Activated CD8-positive, alpha-beta T cell treated with anti-CD3 and anti-CD28 coated beads for 36 hours (primary cell): ENCODE data around the gene SERTAD3. TPM values are rescaled to one million over a fixed set of nuclear protein-coding genes. Genes with fewer than 3 reads are reported as not detected.
"Not testable (repeated sequence)": the region's sequence is repeated elsewhere in the genome, so short reads cannot be mapped to it uniquely, and the experiment has no call there.

Experiments used
- ATAC-seq: fragments of 200-7000 bp; cut with Tn5 transposase; one replicate; pipeline ENCODE4 v1.10.0; 2021; ENCODE audit warnings: mild to moderate bottlenecking, moderate library complexity
- CTCF ChIA-PET: fragments of 350-600 bp; sonication (Branson Sonifier 250); formaldehyde crosslinking; loops from one replicate; lab custom pipeline; 2021; ENCODE audit warnings: antibody characterized with exemption; lab: Charles Lee
- POLR2A ChIA-PET: fragments of 350-600 bp; sonication (Branson Sonifier 250); formaldehyde crosslinking; loops from one replicate; lab custom pipeline; 2021; ENCODE audit warnings: antibody characterized with exemption; lab: Charles Lee
- DNase-seq: peaks from one replicate; pipeline ENCODE4 v3.0.0-alpha.2; 2020
- H3K27ac Mint-ChIP-seq: one replicate; pipeline ENCODE4 v1.8.0; 2021; ENCODE audit warnings: mild to moderate bottlenecking, mixed read lengths
- H3K27me3 Mint-ChIP-seq: one replicate; pipeline ENCODE4 v1.8.0; 2021; ENCODE audit warnings: mixed read lengths
- H3K36me3 Mint-ChIP-seq: one replicate; pipeline ENCODE4 v1.8.0; 2021; ENCODE audit warnings: low read depth, mixed read lengths
- H3K4me1 Mint-ChIP-seq: one replicate; pipeline ENCODE4 v1.8.0; 2021; ENCODE audit warnings: low read depth, mixed read lengths
- H3K4me3 Mint-ChIP-seq: one replicate; pipeline ENCODE4 v1.8.0; 2021; ENCODE audit warnings: mild to moderate bottlenecking, moderate library complexity, mixed read lengths
- H3K9me3 Mint-ChIP-seq: one replicate; pipeline ENCODE4 v1.8.0; 2021; ENCODE audit warnings: mixed read lengths
- intact Hi-C: fragments of 100-400 bp; cut with micrococcal nuclease; formaldehyde crosslinking; loops from one replicate; pipeline ENCODE4 v1.10.0; 2022
- total RNA-seq, 2 experiments: library from RNA; stranded (reverse); gene quantifications; one replicate each; pipeline ENCODE4 v1.2.3, GENCODE V29; 2021
- TF ChIP-seq, protein P1 (sequence below): fragments of 200-600 bp; IDR thresholded peaks from one replicate; pipeline ENCODE4 v1.8.0; 2022; ENCODE audit warnings: antibody characterized with exemption, mild to moderate bottlenecking

The SERTAD3 gene
- total RNA-seq, 2 experiments from 2014 or later, result 8.8 to 11.2 TPM

DNA sequence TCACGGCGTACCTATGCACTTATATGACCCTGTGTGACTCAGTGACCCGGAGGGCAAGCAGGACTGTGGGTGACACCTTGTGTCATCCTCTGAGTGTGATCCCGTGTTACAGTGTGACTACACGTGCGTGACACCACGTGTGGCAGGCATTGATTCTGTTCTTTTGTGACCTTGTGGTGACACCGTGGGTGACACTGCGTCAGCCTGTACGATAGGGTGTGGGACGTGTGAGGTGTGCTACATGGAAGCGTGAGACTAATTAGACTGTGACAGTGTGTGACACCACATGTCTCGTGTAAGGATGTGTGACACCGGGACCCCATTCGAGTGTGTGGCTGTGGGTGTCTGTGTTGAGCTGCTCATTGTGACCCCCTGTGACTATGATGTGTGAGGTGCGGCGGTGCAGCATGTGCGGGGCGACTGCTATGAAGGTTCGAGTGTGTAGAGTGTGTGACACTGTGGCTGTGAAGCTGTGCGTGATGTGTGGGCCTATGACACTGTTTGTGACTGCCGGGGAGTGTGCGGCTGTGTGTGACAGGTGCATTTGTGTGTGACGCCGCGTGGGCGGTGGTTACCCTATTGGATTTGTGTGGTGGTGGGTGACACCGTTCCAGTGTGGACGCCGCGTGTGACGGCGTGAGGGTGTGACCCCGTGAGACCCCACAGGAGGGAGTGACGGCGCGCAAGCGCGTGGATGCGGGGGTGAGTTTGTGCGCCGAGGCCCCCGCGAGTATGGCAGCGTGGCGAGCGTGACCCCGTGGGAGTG, 22.3 kb upstream of the SERTAD3 start:
- peak; percentile 92 for DNase-seq
- peaks cover 24% of the 10 kb centered on the region for H3K4me1 Mint-ChIP-seq
- peak overlapping the region; percentile 83 for H3K27ac Mint-ChIP-seq
- H3K27me3 Mint-ChIP-seq, result peaks cover 9% of the 10 kb centered on the region
- peak; percentile 75 for ATAC-seq
- H3K36me3 Mint-ChIP-seq, result peaks cover 4% of the 10 kb centered on the region
- intact Hi-C loops, result no loop called here
- TF ChIP-seq, protein P1, sequence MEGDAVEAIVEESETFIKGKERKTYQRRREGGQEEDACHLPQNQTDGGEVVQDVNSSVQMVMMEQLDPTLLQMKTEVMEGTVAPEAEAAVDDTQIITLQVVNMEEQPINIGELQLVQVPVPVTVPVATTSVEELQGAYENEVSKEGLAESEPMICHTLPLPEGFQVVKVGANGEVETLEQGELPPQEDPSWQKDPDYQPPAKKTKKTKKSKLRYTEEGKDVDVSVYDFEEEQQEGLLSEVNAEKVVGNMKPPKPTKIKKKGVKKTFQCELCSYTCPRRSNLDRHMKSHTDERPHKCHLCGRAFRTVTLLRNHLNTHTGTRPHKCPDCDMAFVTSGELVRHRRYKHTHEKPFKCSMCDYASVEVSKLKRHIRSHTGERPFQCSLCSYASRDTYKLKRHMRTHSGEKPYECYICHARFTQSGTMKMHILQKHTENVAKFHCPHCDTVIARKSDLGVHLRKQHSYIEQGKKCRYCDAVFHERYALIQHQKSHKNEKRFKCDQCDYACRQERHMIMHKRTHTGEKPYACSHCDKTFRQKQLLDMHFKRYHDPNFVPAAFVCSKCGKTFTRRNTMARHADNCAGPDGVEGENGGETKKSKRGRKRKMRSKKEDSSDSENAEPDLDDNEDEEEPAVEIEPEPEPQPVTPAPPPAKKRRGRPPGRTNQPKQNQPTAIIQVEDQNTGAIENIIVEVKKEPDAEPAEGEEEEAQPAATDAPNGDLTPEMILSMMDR, result no peak
- ChIA-PET POLR2A (interaction anchor here (0.6 to 2.7 kb wide), 6 partner anchors 23 to 161 kb away, joined by 3 to 16 read pairs (median 3); partner anchors contain the start of genes C19orf47 and LTBP4), CTCF (interaction anchor here (0.8 to 4.6 kb wide), 9 partner anchors 9 to 246 kb away, joined by 3 to 26 read pairs (median 4); partner anchors contain the start of genes AKT2 and SERTAD1)
- H3K9me3 Mint-ChIP-seq, result no peaks in the 10 kb centered on the region
- H3K4me3 Mint-ChIP-seq, result peak overlapping the region; percentile 80

DNA sequence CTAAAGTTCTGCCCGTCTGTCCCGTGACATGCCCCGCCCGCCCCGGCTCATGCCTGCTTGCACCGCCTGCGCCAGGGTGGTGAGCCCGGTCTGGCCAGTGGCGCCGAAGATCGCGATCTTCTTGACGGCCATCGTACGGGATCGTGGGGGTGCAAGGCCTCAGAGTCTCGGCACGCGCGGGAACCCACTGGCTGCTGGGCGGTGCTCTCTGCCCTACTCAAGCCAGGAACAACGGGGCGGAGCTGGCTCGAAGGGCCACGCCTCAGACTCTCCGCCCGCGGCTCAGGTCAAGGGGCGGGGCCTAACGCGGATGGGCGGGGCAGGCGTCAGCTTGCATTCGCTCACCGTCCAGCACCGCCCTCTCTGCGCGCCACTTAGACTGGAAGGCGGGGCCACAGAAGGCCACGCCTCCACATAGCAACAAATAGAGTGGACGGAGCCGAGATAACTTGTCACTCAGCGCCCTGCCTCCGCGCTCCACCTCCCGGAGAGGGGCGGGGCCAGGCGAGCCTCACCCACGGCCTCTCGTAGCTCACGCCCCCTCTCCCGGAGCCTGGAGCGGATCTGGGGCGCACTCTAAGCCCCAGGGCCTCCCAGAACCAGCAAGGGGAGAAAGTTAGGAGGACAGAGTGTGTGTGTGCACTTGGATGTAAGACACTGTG, 21.6 kb upstream of the SERTAD3 start, which contains the start of gene BLVRB:
Gene BLVRB (minus strand): TSS at position 189 of the 662 bp plus-strand sequence. CDS start 57 bp downstream, at position 132.
- intact Hi-C loops, result no loop called here
- H3K36me3 Mint-ChIP-seq, result peaks cover 4% of the 10 kb centered on the region
- ATAC-seq (peak; percentile 89), DNase-seq (peak; percentile 100)
- ChIA-PET CTCF (interaction anchor here (0.8 to 5.3 kb wide), 23 partner anchors 9 to 246 kb away, joined by 3 to 28 read pairs (median 6); partner anchors contain the start of genes AKT2, C19orf47, PLD3 and SERTAD1), POLR2A (interaction anchor here (0.8 to 2.7 kb wide), 6 partner anchors 22 to 135 kb away, joined by 3 to 16 read pairs (median 4); partner anchors contain the start of genes C19orf47 and LTBP4)
- H3K9me3 Mint-ChIP-seq, result no peaks in the 10 kb centered on the region
- peaks cover 9% of the 10 kb centered on the region for H3K27me3 Mint-ChIP-seq
- H3K27ac Mint-ChIP-seq, result peak within 1 kb of the TSS; percentile 83
- peaks cover 24% of the 10 kb centered on the region for H3K4me1 Mint-ChIP-seq
- TF ChIP-seq, protein P1, result no peak
- peak within 1 kb of the TSS; percentile 80 for H3K4me3 Mint-ChIP-seq

DNA sequence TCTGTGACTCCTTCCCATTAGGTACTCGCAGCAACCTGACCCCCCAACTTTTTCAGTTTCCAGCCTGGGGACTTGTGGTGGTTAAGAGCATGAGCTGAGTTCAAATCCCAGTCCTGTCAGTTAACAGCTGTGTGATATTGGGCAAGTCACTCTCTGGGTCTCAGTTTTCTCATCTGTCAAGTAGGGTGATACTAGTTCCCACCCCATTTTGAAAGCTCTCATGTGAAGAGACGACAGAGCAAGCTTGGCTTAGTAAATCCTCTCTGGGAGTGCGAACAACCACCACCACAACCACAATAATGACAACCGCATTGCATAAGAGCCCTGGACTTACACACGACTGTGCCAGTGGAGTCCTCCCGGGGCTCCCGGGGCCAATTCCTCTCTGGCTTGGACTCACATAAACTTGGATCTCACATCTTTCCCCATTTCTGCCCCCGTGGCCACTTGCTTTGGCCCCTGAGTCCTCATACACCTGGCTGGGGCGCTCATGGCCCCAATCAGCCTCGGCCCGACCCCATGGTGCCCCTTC, 21.0 kb upstream of the SERTAD3 start:
- ChIA-PET POLR2A (interaction anchor here (1.0 to 2.7 kb wide), 4 partner anchors 22 to 117 kb away, joined by 3 to 16 read pairs (median 4); partner anchors contain the start of gene C19orf47), CTCF (interaction anchor here (0.9 to 5.3 kb wide), 34 partner anchors 8 to 181 kb away, joined by 3 to 28 read pairs (median 6); partner anchors contain the start of genes AKT2, C19orf47, PLD3 and SERTAD1)
- Mint-ChIP-seq H3K27ac (peak overlapping the region; percentile 72), H3K27me3 (peaks cover 9% of the 10 kb centered on the region), H3K36me3 (peaks cover 4% of the 10 kb centered on the region), H3K4me1 (peaks cover 24% of the 10 kb centered on the region), H3K4me3 (peak overlapping the region; percentile 80), H3K9me3 (no peaks in the 10 kb centered on the region)
- TF ChIP-seq, protein P1, result no peak
- ATAC-seq (no peak), DNase-seq (peak; percentile 67)
- intact Hi-C loops, result no loop called here

DNA sequence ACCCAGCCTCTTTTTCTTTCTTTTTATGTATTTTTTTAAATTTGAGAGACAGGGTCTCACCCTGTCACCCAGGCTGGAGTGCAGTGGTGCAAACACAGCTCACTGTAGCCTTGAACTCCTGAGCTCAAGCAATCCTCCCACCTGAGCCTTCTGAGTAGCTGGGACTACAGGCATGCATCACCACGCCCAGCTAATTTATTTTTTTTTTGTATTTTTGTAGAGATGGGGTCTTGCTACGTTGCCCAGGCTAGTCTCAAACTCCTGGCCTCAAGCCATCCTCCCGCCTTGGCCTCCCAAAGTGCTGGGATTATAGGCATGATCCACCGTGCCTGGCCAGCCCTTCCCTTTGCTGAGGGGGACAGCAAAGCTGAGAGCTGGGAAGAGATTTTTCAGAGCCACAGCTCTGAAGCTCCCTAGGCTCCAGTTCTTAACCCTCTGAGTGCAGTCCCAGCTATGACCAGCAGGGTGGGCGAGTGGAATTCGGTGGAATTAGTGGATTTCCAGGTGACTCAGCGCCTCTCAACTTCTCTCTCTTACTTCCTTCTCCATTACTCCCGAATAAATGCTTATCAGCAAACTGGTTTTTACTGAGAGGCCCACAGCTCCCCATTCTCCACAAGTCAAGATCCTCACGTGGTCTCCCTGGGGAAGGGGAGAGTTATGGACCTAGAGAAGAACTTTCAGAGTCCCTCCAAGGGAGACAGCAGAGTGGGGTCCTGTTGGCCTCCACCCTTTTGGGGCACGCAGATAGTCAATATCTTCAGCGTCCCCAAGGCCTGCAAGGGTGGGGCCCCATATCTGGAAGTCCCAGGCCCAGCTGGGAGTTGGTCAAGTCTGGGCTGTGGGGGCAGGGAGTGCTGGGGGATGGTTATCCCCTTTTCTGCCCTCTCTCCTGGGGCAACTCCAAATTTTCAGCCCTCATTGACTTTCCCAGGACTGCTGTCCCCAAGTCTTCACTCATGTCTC, 20.2 kb upstream of the SERTAD3 start:
- no peak overlapping the region for H3K27ac Mint-ChIP-seq
- peak; percentile 80 for DNase-seq
- H3K4me3 Mint-ChIP-seq, result peak overlapping the region; percentile 80
- ChIA-PET CTCF (interaction anchor here (0.7 to 5.3 kb wide), 37 partner anchors 9 to 181 kb away, joined by 3 to 28 read pairs (median 6); partner anchors contain the start of genes AKT2, C19orf47, PLD3 and SERTAD1), POLR2A (interaction anchor here (1.0 to 2.7 kb wide), 4 partner anchors 21 to 117 kb away, joined by 3 to 16 read pairs (median 4); partner anchors contain the start of gene C19orf47)
- H3K9me3 Mint-ChIP-seq, result no peaks in the 10 kb centered on the region
- peaks cover 9% of the 10 kb centered on the region for H3K27me3 Mint-ChIP-seq
- H3K4me1 Mint-ChIP-seq, result peaks cover 24% of the 10 kb centered on the region
- TF ChIP-seq, protein P1, result peak; percentile 84
- intact Hi-C loops, result no loop called here
- no peak for ATAC-seq
- H3K36me3 Mint-ChIP-seq, result peaks cover 4% of the 10 kb centered on the region

DNA sequence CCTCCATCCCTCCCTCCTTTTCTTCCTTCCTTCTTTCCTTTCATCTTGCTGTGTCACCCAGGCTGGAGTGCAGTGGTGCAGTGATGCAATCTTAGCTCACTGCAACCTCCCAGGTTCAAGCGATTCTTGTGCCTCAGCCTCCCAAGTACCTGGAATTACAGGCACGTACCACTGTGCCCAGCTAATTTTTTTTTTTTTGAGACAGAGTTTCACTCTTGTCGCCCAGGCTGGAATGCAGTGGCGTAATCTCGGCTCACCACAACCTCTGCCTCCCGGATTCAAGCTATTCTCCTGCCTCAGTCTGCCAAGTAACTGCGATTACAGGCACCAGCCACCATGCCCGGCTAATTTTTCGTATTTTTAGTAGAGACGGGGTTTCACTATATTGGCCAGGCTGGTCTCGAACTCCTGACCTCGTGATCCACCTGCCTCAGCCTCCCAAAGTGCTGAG, 19.5 kb upstream of the SERTAD3 start:
- H3K4me3 Mint-ChIP-seq, H3K36me3 Mint-ChIP-seq, POLR2A ChIA-PET, DNase-seq, ATAC-seq, H3K27ac Mint-ChIP-seq, H3K27me3 Mint-ChIP-seq, intact Hi-C loops, H3K9me3 Mint-ChIP-seq: not testable (repeated sequence)
- CTCF ChIA-PET, result interaction anchor here (0.7 to 5.3 kb wide), 27 partner anchors 8 to 171 kb away, joined by 3 to 28 read pairs (median 7); partner anchors contain the start of genes C19orf47, PLD3, SERTAD1 and SERTAD3
- H3K4me1 Mint-ChIP-seq, result peaks cover 24% of the 10 kb centered on the region
